GM23338 (cell line): ENCODE results near the gene GLS. TPM values are rescaled to one million over a fixed set of nuclear protein-coding genes. Genes with fewer than 3 reads are reported as not detected.

Experiments used
- ATAC-seq: fragments of 200-7000 bp; cut with Tn5 transposase; 3 replicates; pipeline ENCODE4 v1.9.1; 2020
- DNase-seq: peaks from one replicate; pipeline ENCODE4 v3.0.0-alpha.2; 2015; ENCODE audit warnings: low spot score
- H2AFZ ChIP-seq: fragments of 200-600 bp; sonication (generic); 2 replicates; pipeline ENCODE4 v1.8.0; 2016; ENCODE audit warnings: antibody characterized with exemption, mild to moderate bottlenecking, moderate library complexity
- H3F3A ChIP-seq: fragments of 200-600 bp; sonication (generic); replicated peaks from 2 replicates; pipeline ENCODE4 v1.8.0; 2017; ENCODE audit warnings: antibody characterized with exemption, mixed run types, low read depth
- H3K27ac ChIP-seq: fragments of 200-600 bp; sonication (generic); 2 replicates; pipeline ENCODE4 v1.6.1; 2016; ENCODE audit warnings: low read depth
- H3K27me3 ChIP-seq: fragments of 200-600 bp; sonication (generic); 2 replicates; pipeline ENCODE4 v1.8.0; 2016; ENCODE audit warnings: mild to moderate bottlenecking, mixed run types, moderate library complexity; ENCODE audit not compliant: insufficient read depth
- H3K36me3 ChIP-seq: fragments of 200-600 bp; sonication (generic); 2 replicates; pipeline ENCODE4 v1.8.0; 2016; ENCODE audit warnings: mild to moderate bottlenecking; ENCODE audit not compliant: insufficient read depth
- H3K4me1 ChIP-seq: fragments of 200-600 bp; sonication (generic); 2 replicates; pipeline ENCODE4 v1.8.0; 2016; ENCODE audit warnings: mild to moderate bottlenecking, moderate library complexity; ENCODE audit not compliant: insufficient read depth
- H3K4me2 ChIP-seq: fragments of 200-600 bp; sonication (generic); 2 replicates; pipeline ENCODE4 v1.7.1; 2017; ENCODE audit warnings: mixed run types
- H3K4me3 ChIP-seq: fragments of 200-600 bp; sonication (generic); 2 replicates; pipeline ENCODE4 v1.6.1; 2016; ENCODE audit warnings: mixed run types
- H3K79me2 ChIP-seq: fragments of 200-600 bp; sonication (generic); replicated peaks from 2 replicates; pipeline ENCODE4 v1.8.0; 2017; ENCODE audit warnings: mild to moderate bottlenecking; ENCODE audit not compliant: insufficient read depth
- H3K9me2 ChIP-seq: fragments of 200-600 bp; sonication (generic); 2 replicates; pipeline ENCODE4 v1.8.0; 2017; ENCODE audit not compliant: insufficient read depth
- H4K20me1 ChIP-seq: fragments of 200-600 bp; sonication (generic); replicated peaks from 2 replicates; pipeline ENCODE4 v1.8.0; 2017; ENCODE audit warnings: mild to moderate bottlenecking; ENCODE audit not compliant: insufficient read depth
- H3K27ac Mint-ChIP-seq: 2 replicates; pipeline ENCODE4 v1.8.0; 2020; ENCODE audit warnings: inconsistent platforms, mild to moderate bottlenecking, moderate library complexity, mixed read lengths
- H3K27me3 Mint-ChIP-seq: 3 replicates; pipeline ENCODE4 v1.8.0; 2022; ENCODE audit warnings: low read depth, mild to moderate bottlenecking, moderate library complexity, mixed read lengths, inconsistent platforms; ENCODE audit not compliant: insufficient read depth, poor library complexity
- H3K36me3 Mint-ChIP-seq: 3 replicates; pipeline ENCODE4 v1.8.0; 2021; ENCODE audit warnings: low read depth, mild to moderate bottlenecking, inconsistent platforms, moderate library complexity, mixed read lengths
- H3K4me1 Mint-ChIP-seq: 3 replicates; pipeline ENCODE4 v1.8.0; 2020; ENCODE audit warnings: mild to moderate bottlenecking, inconsistent platforms, mixed read lengths
- H3K4me3 Mint-ChIP-seq: 3 replicates; pipeline ENCODE4 v1.8.0; 2021; ENCODE audit warnings: moderate library complexity, mild to moderate bottlenecking, inconsistent platforms, mixed read lengths
- H3K9me3 Mint-ChIP-seq: 3 replicates; pipeline ENCODE4 v1.8.0; 2020; ENCODE audit warnings: moderate library complexity, mild to moderate bottlenecking, inconsistent platforms, mixed read lengths
- CREB1 ChIP-seq: fragments of 250-450 bp; sonication (Bioruptor Pico); IDR thresholded peaks from 2 replicates; pipeline ENCODE4 v1.5.0; 2020; ENCODE audit warnings: low read depth, mild to moderate bottlenecking, moderate library complexity
- EZH2phosphoT487 ChIP-seq: fragments of 200-600 bp; sonication (generic); IDR thresholded peaks from one replicate; pipeline ENCODE4 v1.8.1; 2018; ENCODE audit warnings: antibody characterized with exemption; ENCODE audit not compliant: unreplicated experiment
- JUNB ChIP-seq: IDR thresholded peaks from one replicate; pipeline ENCODE4 v1.6.1; 2016; ENCODE audit warnings: antibody characterized with exemption; ENCODE audit not compliant: unreplicated experiment
- NANOG ChIP-seq: IDR thresholded peaks from 2 replicates; pipeline ENCODE4 v1.6.1; 2016; ENCODE audit warnings: antibody characterized with exemption, borderline replicate concordance
- POLR2AphosphoS5 ChIP-seq: IDR thresholded peaks from 2 replicates; pipeline ENCODE4 v1.6.1; 2016; ENCODE audit warnings: antibody characterized with exemption, low read depth
- STAT1 ChIP-seq: IDR thresholded peaks from one replicate; pipeline ENCODE4 v1.6.1; 2016; ENCODE audit warnings: antibody characterized with exemption; ENCODE audit not compliant: unreplicated experiment
- ZNF331 ChIP-seq: fragments of 250-450 bp; sonication (Bioruptor Pico); IDR thresholded peaks from 2 replicates; pipeline ENCODE4 v1.5.0; 2020; ENCODE audit warnings: low read depth, mild to moderate bottlenecking, moderate library complexity
- polyA plus RNA-seq: library from polyadenylated mRNA; unstranded; fragments of >200 nt; fragmentation: Nextera tagmentation; extraction: Ambion mirVana; gene quantifications from 2 replicates; pipeline ENCODE4 v1.2.1, GENCODE V29; 2016
- total RNA-seq: library from RNA; depleted of rRNA; stranded (reverse); fragments of >200 nt; shearing (Covaris generic); gene quantifications from 2 replicates; pipeline ENCODE4 v1.2.3, GENCODE V29; 2014
- TF ChIP-seq, protein P1 (sequence below): IDR thresholded peaks from 2 replicates; pipeline ENCODE4 v1.6.1; 2016; ENCODE audit warnings: antibody characterized with exemption
- TF ChIP-seq, protein P2 (sequence below): IDR thresholded peaks from one replicate; pipeline ENCODE4 v1.6.1; 2018; ENCODE audit warnings: antibody characterized with exemption; ENCODE audit not compliant: unreplicated experiment
- TF ChIP-seq, protein P3 (sequence below), 2 experiments: fragments of 200-600 bp in 1 of 2; sonication (generic) in 1 of 2; conservative IDR thresholded peaks; 2 replicates each; pipeline versions ENCODE4 v1.5.1 to v1.6.1; 2016 to 2017; ENCODE audit warnings: antibody characterized with exemption in 2 of 2, low read depth in 2 of 2, mild to moderate bottlenecking in 2 of 2, moderate library complexity in 1 of 2

The GLS gene
- total and polyA plus RNA-seq, 2 experiments from 2014 or later, result 38.1 to 172 TPM

DNA sequence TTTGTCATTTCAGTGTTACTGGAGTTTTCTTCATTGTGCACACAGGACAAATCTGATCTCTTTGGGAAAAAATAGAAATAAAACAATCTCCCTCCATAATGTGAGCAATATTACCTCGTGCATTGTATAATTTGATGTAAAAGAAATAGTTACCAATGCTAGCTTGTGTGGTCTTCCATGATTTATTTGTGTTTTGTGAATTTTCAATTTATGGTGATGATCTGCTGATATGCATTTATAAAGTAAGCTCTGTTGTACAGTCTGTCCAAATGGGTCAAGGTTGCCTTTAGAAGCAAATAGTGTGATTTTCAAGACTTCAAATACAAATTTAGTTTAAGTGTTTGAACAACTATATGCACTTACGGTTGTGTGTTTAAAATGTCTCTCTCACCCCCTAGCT is 82.5 kb downstream of the GLS start:
- Histone ChIP-seq H3K4me3 (no peak overlapping the region), H3K79me2 (no peaks in the 10 kb centered on the region), H3K27me3 (no peaks in the 10 kb centered on the region), H4K20me1 (no peaks in the 10 kb centered on the region), H3K4me2 (no peak overlapping the region), H3F3A (no peaks in the 10 kb centered on the region), H3K4me1 (no peaks in the 10 kb centered on the region), H3K9me2 (no peaks in the 10 kb centered on the region), H2AFZ (no peak overlapping the region), H3K36me3 (no peaks in the 10 kb centered on the region; the same call in 1 of the 2 replicates), H3K27ac (no peak overlapping the region)
- DNase-seq (no peak), ATAC-seq (no peak)
- Mint-ChIP-seq H3K27ac (no peak overlapping the region), H3K4me3 (no peak overlapping the region), H3K4me1 (no peaks in the 10 kb centered on the region; the same call in 2 of the 3 replicates), H3K36me3 (peaks cover 7% of the 10 kb centered on the region; the same call in 2 of the 3 replicates), H3K27me3 (no peaks in the 10 kb centered on the region), H3K9me3 (no peaks in the 10 kb centered on the region)
- TF ChIP-seq, protein P1, sequence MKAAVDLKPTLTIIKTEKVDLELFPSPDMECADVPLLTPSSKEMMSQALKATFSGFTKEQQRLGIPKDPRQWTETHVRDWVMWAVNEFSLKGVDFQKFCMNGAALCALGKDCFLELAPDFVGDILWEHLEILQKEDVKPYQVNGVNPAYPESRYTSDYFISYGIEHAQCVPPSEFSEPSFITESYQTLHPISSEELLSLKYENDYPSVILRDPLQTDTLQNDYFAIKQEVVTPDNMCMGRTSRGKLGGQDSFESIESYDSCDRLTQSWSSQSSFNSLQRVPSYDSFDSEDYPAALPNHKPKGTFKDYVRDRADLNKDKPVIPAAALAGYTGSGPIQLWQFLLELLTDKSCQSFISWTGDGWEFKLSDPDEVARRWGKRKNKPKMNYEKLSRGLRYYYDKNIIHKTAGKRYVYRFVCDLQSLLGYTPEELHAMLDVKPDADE, result no peak
- TF ChIP-seq CREB1 (CRISPR knock-in tag), result no peak

DNA sequence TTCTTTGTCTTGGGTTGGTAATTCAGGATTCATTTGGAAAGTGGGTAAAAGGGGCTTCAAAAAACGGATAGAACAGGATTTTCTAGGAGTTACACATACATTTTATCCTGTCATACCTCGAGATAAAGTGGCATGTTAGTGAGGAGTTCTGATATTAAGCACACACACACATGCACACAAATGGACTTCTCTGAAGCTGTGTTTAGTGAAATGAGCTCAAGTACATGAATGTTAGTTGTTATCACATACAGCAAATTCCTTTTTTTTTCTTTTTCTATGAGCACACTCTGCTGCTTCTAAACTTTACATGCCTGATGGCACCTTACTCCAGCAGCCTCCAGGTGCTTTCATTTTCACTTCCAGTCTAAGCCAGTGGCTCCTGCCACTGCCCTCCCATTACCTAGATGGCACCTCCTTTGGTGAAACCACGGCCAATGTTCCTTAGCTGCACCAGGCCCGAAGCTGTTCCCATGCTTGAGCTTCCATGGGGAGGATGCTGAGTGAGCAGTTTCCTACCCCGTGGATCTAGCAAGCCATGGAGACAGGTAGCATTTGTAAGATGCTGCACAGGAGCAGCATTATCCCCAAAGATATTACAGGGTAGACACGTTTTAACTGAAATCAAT is 83.7 kb downstream of the GLS start:
- H3K4me1 Mint-ChIP-seq, result no peaks in the 10 kb centered on the region; the same call in 2 of the 3 replicates
- Histone ChIP-seq H3K9me2 (no peaks in the 10 kb centered on the region), H3K27ac (no peak overlapping the region), H3K79me2 (no peaks in the 10 kb centered on the region), H3K4me2 (no peak overlapping the region), H3K27me3 (no peaks in the 10 kb centered on the region), H4K20me1 (no peaks in the 10 kb centered on the region), H3F3A (no peaks in the 10 kb centered on the region), H3K36me3 (no peaks in the 10 kb centered on the region; the same call in 1 of the 2 replicates), H3K4me3 (no peak overlapping the region), H2AFZ (no peak overlapping the region), H3K4me1 (no peaks in the 10 kb centered on the region)
- peaks cover 10% of the 10 kb centered on the region; the same call in 2 of the 3 replicates for H3K36me3 Mint-ChIP-seq
- no peaks in the 10 kb centered on the region for H3K9me3 Mint-ChIP-seq
- no peak for DNase-seq
- 0 out of 2 replicates have a peak overlapping the region, but pooled peaks have one; percentile 13 for H3K27ac Mint-ChIP-seq
- H3K4me3 Mint-ChIP-seq, result no peak overlapping the region
- ATAC-seq, result no peak
- no peaks in the 10 kb centered on the region for H3K27me3 Mint-ChIP-seq
- TF ChIP-seq STAT1, result no peak
- TF ChIP-seq, protein P2, sequence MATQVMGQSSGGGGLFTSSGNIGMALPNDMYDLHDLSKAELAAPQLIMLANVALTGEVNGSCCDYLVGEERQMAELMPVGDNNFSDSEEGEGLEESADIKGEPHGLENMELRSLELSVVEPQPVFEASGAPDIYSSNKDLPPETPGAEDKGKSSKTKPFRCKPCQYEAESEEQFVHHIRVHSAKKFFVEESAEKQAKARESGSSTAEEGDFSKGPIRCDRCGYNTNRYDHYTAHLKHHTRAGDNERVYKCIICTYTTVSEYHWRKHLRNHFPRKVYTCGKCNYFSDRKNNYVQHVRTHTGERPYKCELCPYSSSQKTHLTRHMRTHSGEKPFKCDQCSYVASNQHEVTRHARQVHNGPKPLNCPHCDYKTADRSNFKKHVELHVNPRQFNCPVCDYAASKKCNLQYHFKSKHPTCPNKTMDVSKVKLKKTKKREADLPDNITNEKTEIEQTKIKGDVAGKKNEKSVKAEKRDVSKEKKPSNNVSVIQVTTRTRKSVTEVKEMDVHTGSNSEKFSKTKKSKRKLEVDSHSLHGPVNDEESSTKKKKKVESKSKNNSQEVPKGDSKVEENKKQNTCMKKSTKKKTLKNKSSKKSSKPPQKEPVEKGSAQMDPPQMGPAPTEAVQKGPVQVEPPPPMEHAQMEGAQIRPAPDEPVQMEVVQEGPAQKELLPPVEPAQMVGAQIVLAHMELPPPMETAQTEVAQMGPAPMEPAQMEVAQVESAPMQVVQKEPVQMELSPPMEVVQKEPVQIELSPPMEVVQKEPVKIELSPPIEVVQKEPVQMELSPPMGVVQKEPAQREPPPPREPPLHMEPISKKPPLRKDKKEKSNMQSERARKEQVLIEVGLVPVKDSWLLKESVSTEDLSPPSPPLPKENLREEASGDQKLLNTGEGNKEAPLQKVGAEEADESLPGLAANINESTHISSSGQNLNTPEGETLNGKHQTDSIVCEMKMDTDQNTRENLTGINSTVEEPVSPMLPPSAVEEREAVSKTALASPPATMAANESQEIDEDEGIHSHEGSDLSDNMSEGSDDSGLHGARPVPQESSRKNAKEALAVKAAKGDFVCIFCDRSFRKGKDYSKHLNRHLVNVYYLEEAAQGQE, result no peak
- TF ChIP-seq EZH2phosphoT487, result no peak
- no peak for TF ChIP-seq JUNB
- TF ChIP-seq, protein P3, sequence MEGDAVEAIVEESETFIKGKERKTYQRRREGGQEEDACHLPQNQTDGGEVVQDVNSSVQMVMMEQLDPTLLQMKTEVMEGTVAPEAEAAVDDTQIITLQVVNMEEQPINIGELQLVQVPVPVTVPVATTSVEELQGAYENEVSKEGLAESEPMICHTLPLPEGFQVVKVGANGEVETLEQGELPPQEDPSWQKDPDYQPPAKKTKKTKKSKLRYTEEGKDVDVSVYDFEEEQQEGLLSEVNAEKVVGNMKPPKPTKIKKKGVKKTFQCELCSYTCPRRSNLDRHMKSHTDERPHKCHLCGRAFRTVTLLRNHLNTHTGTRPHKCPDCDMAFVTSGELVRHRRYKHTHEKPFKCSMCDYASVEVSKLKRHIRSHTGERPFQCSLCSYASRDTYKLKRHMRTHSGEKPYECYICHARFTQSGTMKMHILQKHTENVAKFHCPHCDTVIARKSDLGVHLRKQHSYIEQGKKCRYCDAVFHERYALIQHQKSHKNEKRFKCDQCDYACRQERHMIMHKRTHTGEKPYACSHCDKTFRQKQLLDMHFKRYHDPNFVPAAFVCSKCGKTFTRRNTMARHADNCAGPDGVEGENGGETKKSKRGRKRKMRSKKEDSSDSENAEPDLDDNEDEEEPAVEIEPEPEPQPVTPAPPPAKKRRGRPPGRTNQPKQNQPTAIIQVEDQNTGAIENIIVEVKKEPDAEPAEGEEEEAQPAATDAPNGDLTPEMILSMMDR (conservative IDR thresholded peaks at IDR 0.05; ENCODE audit: low read depth in 2 of 2), result no peak
- TF ChIP-seq POLR2AphosphoS5, result no peak
- TF ChIP-seq CREB1 (CRISPR knock-in tag), result no peak
- no peak for TF ChIP-seq ZNF331 (CRISPR knock-in tag)
- no peak for TF ChIP-seq NANOG
